Cardiac septum (tissue), 1 donor: ENCODE measurements around the gene THYN1. TPM values are rescaled to one million over a fixed set of nuclear protein-coding genes. Genes with fewer than 3 reads are reported as not detected.
A peak's percentile ranks its signal among the peaks of the same experiment; 100 is the strongest.

Experiments used
- DNase-seq: peaks from one replicate; pipeline ENCODE4 v3.0.0-alpha.2; 2020; ENCODE audit warnings: low spot score
- intact Hi-C: fragments of 100-400 bp; cut with DNase I; formaldehyde crosslinking; loops from one replicate; pipeline ENCODE4 v1.14.0; 2022
- total RNA-seq: library from RNA; stranded (reverse); fragmentation: NEBNext Ultra II Directional; extraction: Animal tissue kit (Norgen Biotek cat#: 25700); gene quantifications from one replicate; pipeline ENCODE4 v1.2.1, GENCODE V29; 2021
- donor health status: DM: no; HTN: no; CAD: no.

Gene THYN1
- total RNA-seq, 1 donor from 2014 or later = 32.9 TPM

- DNase-seq = no peak
- intact Hi-C loops = no loop called here
Measured at GRCh38 chr11:134254433-134255183, 1.5 kb upstream of the THYN1 start.

- intact Hi-C loops = loop anchor here (2.0 kb wide), 1 partner anchor 28 kb away; the partner anchor contains the start of gene VPS26B
- peak; percentile 74 for DNase-seq
Measured at GRCh38 chr11:134252346-134253187, 585 bp downstream of the THYN1 start.

DNA sequence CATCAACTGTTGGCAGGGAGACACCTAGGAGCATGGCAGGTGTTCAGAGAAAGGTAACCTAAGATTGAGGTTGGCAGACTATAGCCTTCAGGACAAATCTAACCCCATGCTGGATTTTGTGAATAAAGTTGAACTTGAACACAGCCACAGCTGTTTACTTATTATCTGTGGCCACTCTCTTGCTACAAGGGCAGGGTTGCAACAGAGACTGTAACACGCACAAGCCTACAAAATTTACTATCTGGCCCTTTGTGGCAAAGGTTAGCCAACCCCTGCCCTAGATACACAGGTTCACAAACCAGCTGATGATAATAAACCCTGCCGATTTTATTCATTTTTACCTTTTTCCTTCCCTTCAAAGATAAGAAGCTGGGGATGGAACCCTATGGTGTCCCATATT, 2.5 kb downstream of the THYN1 start:
- intact Hi-C loops = no loop called here
- DNase-seq = peak; percentile 6

DNA sequence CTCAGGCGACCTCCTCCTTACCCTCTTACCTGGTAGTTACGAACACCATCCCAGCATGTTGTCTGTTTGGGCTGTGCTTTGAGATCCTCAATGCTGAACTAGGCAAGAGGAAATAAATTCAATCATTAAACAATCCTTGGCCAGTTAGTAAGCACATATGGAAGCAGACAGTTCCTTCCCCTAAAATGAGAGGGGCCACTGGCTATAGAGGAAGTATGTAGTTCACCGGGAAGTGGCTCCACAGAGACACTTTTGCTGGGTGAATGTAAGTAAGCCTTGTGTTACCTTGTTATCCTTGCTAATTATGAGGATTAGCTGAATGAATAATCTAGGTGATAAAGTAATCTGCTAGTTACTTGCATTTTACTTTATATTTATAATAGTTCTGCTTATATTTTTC, 2.9 kb downstream of the THYN1 start:
- intact Hi-C loops = no loop called here

DNA sequence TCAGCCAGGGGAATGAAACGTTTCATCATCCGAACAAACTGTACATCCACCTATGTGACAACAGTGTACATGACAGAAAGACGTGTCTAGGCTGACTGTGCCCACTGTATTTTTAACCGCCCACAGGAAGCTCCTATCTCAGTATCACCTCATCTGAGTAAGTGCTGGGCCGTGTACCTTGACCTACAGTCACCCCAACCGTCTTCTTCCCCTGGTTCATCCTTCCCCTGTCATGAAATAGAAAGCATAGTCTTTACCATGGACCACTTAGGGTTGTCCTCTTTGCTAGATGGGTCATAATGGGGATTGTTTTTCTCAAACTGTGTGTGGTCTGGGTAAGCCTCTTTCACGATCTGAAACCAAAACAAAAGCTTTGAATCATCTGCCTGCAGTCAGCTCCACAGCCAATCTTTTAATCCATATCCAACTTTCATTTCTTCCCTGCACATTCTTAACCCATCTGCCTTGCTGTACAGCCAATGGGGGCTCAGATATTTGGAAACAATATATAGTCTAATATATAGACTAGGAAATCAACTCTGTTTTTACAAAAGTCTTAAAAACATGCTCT, 4.2 kb downstream of the THYN1 start:
- no peak for DNase-seq
- intact Hi-C loops = no loop called here

More for the DNA sequence above, 2.9 kb downstream of the THYN1 start:
- DNase-seq = peak; percentile 6

GRCh38 chr11:134246678-134247077, 6.5 kb downstream of the THYN1 start:
- intact Hi-C loops = no loop called here
- DNase-seq = no peak

- no peak for DNase-seq
- intact Hi-C loops = no loop called here
Measured at GRCh38 chr11:134246100-134246499, 7.1 kb downstream of the THYN1 start.

DNA sequence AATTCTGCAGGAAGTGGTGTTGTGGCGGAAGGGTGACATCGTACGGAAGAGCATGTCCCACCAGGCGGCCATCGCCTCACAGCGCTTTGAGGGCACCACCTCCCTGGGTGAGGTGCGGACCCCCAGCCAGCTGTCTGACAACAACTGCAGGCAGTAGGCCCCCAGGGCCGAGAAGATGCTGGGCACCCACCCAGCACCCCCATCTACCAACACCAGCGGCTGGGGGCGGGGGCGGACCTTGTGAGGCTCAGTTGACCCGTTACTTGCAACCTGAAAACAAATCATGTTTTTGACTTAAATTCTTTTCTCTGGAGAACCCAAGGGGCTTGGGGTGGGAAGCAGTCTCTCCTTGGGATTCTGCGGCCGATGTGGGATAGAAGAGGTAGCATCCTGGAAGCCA, 7.7 kb downstream of the THYN1 start:
- DNase-seq = peak; percentile 39
- intact Hi-C loops = no loop called here

DNA sequence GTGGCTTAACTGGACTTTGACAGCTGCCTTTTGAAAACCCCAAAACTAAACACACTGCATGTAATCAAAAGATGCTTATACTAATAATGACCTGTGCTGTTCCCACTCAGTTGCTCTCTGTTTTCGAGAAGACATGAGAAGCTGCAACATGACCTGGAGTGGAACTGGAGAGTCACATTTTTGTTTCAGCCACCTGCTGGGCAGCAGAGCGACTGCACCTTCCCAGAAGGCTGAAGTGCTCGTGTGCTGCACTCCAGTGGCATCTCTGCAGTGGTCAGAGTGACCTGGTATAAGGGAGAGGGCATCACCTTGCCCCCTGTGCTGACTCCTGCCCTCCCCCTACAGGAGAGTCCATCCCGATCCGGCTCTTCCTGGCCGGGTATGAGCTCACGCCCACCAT, 8.6 kb downstream of the THYN1 start:
- intact Hi-C loops = no loop called here
- DNase-seq = peak; percentile 14

DNA sequence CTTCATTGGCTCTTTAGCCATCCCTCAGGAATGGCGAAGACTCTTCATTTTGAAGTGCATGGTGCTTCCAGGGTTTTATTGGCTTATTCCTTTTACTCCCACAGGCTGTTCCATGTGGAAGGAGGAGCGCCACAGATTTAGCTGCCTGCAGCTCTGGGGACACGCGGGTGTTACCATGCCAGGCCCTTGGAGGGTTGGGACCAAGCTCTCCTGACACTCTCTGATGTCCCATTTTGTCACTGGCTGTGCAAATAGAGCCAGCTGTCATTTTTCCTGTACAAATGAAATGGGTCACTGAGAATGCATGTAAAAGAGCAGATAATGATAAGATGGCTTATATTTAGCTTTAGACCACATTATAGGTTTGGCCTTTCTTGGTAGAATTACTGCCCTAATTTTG, 9.2 kb downstream of the THYN1 start:
- DNase-seq = peak; percentile 24
- intact Hi-C loops = no loop called here

GRCh38 chr11:134242376-134242775, 10.8 kb downstream of the THYN1 start:
- intact Hi-C loops = no loop called here
- DNase-seq = no peak

- no peak for DNase-seq
- intact Hi-C loops = no loop called here
Measured at GRCh38 chr11:134240592-134240991, 12.6 kb downstream of the THYN1 start.

- intact Hi-C loops = no loop called here
- no peak for DNase-seq
Measured at GRCh38 chr11:134238956-134239355, 14.2 kb downstream of the THYN1 start.

DNA sequence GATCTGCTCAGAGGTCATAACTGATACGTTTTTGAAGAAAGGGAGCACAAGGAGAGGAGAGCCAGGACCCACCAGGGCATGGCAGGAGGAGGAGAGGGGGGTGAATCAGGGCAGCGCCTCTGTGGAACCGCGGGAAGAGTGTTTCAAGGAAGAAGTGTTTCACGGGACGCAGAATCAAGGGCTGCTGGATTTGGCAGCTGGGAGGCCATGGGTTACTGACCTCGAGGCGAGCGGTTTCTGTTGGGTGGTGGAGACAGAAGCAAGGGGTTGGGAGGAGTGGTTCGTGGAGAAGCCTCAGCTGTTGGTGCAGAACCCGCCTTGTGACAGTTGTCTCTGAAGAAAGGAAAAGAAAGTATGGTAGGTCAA, 15.6 kb downstream of the THYN1 start:
- intact Hi-C loops = no loop called here
- DNase-seq = no peak

DNA sequence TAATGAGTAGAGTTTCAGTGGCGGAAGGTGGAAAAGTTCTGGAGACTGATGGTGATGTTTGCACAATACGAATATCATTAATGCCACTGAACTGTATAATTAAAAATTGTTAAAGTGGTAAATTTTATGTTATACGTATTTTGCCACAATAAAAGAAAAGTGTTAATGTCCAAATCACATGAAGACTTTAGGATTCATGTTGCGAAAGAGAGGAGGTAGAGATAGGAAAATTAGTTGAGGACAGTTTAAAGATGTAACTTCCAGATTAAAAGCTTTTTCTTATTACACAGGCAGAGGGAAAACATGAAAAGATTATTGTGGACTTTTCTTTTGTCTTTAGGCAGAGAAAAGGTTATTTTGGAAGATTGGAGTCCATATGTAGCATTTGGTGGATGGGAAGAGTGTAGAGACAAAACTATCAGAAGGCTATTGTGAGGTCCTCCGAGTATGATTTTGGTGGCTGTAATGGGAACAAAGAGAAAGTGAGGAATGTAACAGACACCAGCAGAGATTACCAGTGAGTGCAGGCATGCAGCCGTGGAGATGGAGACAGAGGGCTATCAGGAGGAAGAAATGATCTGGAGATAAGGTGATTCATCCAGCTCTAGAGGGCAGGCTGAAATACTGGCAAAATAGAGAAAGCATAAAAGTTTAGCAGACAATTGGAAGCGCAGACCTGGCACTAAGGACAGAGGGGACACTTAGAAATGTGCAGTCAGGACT, 16.2 kb downstream of the THYN1 start:
- no peak for DNase-seq
- intact Hi-C loops = no loop called here

DNA sequence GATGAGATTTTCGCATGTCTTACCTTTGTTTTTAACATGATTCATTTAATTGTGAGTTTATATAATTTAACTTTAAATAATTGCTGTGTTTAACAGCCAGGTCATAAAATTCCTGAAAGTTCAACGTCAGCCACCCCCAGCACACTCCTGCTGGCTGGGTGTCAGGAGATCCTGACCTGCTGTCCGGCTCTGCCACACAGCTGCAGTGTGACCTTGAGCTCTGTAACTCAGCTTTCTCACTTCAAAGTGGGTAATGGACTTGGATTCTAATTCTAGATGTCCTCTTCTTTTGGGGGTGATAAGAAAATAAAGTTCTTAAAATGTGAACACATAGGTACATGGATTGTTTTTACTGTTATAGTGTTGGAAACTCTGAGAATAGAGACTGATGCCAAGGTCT, 17.8 kb downstream of the THYN1 start:
- intact Hi-C loops = no loop called here
- DNase-seq = no peak

GRCh38 chr11:134233729-134234179, 19.4 kb downstream of the THYN1 start:
- intact Hi-C loops = no loop called here

GRCh38 chr11:134231958-134232659, 21.0 kb downstream of the THYN1 start:
- no peak for DNase-seq
- intact Hi-C loops = no loop called here

More at GRCh38 chr11:134233729-134234179, 19.4 kb downstream of the THYN1 start:
- DNase-seq = no peak

- intact Hi-C loops = no loop called here
- no peak for DNase-seq
Measured at GRCh38 chr11:134230339-134230738, 22.8 kb downstream of the THYN1 start.
